C4-2B (cell line): ENCODE results near the gene SLC35E2B.

ENCODE experiments used
- H3K27ac ChIP-seq: fragments of 450-650 bp; 2 replicates; pipeline ENCODE4 v1.5.1; 2017
- CTCF ChIP-seq: fragments of 450-650 bp; conservative IDR thresholded peaks from 2 replicates; pipeline ENCODE4 v1.5.1; 2017; ENCODE audit warnings: mild to moderate bottlenecking
- ZFX ChIP-seq: fragments of 450-650 bp; IDR thresholded peaks from 2 replicates; pipeline ENCODE4 v1.6.1; 2017

SLC35E2B gene

GRCh38 chr1:1612104-1612400, 80.5 kb downstream of the SLC35E2B start:
- TF ChIP-seq ZFX = no peak
- no peak for TF ChIP-seq CTCF
- H3K27ac ChIP-seq = no peak overlapping the region

GRCh38 chr1:1610796-1611195, 81.8 kb downstream of the SLC35E2B start:
- no peak overlapping the region for H3K27ac ChIP-seq
- TF ChIP-seq ZFX (no peak), CTCF (no peak)

DNA sequence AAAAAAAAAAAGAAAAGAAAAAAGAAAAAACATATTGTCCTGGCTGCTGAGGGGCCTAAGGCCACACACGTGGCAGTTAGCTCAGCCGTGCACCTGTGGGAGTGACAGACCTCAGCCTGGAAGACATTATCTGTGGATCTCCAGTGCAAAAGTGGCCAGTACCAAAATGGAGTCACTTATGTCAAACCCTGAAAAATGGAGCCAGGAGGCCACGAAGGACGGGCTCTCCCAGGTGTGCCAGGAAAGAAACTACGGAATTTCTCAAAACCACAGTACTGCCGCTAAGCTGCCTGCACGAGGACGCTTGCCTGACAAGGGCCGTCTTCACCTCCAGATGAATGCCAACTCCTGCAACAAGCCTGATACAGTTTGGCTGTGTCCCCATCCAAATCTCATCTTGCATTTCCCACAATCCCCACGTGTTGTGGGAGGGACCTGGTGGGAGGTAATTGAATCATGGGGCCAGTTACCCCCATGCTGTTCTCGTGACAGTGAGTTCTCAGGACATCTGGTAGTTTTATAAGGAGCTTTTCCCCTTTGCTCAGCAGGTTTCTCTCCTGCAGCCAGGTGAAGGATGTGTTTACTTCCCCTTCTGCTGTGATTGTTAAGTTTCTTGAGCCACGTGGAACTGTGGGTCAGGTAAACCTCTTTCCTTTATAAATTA, 82.6 kb downstream of the SLC35E2B start:
- no peak for TF ChIP-seq ZFX
- 0 out of 2 replicates have a peak overlapping the region, but pooled peaks have one; percentile 3 for H3K27ac ChIP-seq
